ENCODE measurements around the gene LANCL2. TPM values are rescaled to one million over a fixed set of nuclear protein-coding genes. Genes with fewer than 3 reads are reported as not detected.

The LANCL2 gene
- total and polyA plus RNA-seq, 9 of the 15 experiments (the other 6 are each of a cell fraction or from before 2014, with no cell fraction given): 5.3 to 18.5 (median 13.5) TPM

DNA sequence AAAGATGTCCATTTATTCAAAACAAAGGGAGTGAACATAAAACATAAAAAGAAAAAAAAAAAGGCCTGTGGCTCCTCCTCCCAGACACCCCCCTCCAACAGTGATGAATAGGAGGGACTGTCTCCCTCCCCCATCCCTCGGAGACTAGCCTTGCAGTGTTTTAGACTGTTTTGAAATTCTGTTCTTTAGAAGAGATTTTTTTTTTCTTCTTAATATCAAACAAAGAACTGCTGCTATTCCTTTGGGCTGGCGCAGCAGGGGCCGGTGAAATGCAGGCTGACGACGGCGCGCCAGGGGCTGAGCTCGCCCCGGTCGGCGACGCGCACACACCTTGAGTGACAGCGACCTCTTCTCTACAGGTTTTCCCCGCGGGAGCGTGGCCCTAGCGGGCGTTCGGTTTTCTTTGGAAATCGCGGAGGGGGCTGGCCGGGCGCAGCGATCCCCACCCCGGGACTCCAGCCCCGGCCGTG, at the start of gene LANCL2 (continued):
- TF ChIP-seq, protein P1, sequence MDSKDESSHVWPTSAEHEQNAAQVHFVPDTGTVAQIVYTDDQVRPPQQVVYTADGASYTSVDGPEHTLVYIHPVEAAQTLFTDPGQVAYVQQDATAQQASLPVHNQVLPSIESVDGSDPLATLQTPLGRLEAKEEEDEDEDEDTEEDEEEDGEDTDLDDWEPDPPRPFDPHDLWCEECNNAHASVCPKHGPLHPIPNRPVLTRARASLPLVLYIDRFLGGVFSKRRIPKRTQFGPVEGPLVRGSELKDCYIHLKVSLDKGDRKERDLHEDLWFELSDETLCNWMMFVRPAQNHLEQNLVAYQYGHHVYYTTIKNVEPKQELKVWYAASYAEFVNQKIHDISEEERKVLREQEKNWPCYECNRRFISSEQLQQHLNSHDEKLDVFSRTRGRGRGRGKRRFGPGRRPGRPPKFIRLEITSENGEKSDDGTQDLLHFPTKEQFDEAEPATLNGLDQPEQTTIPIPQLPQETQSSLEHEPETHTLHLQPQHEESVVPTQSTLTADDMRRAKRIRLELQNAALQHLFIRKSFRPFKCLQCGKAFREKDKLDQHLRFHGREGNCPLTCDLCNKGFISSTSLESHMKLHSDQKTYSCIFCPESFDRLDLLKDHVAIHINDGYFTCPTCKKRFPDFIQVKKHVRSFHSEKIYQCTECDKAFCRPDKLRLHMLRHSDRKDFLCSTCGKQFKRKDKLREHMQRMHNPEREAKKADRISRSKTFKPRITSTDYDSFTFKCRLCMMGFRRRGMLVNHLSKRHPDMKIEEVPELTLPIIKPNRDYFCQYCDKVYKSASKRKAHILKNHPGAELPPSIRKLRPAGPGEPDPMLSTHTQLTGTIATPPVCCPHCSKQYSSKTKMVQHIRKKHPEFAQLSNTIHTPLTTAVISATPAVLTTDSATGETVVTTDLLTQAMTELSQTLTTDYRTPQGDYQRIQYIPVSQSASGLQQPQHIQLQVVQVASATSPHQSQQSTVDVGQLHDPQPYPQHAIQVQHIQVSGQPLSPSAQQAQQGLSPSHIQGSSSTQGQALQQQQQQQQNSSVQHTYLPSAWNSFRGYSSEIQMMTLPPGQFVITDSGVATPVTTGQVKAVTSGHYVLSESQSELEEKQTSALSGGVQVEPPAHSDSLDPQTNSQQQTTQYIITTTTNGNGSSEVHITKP (IDR thresholded peaks at IDR 0.05; ENCODE audit: partially characterized antibody): peak; percentile 22
- 0 out of 2 replicates have a peak, but pooled peaks have one; percentile 8 for TF ChIP-seq VEZF1 (CRISPR knock-in tag; IDR thresholded peaks at IDR 0.05)
- TF ChIP-seq DIDO1 (tag; IDR thresholded peaks at IDR 0.05; ENCODE audit: low read depth): no peak
- TF ChIP-seq ZBTB26 (CRISPR knock-in tag; IDR thresholded peaks at IDR 0.05): no peak
- TF ChIP-seq KLF16 (IDR thresholded peaks at IDR 0.05): no peak
- no peak for TF ChIP-seq ETS1 (conservative IDR thresholded peaks at IDR 0.05; ENCODE audit: control insufficient read depth, low read depth, low read length)
- TF ChIP-seq ZNF740 (CRISPR knock-in tag; IDR thresholded peaks at IDR 0.05): 0 out of 2 replicates have a peak, but pooled peaks have one; percentile 25
- no peak for TF ChIP-seq ZNF740 (tag; IDR thresholded peaks at IDR 0.05)
- TF ChIP-seq ZNF778 (CRISPR knock-in tag; IDR thresholded peaks at IDR 0.05): no peak
